IPS DF 6.9 (cell line): ENCODE data around the gene RCSD1.

Experiments
- DNase-seq: peaks from one replicate; pipeline ENCODE4 v3.0.0-alpha.2; 2013; ENCODE audit warnings: low read depth, low spot score
- H3K27ac ChIP-seq: one replicate; pipeline ENCODE4 v1.5.1; 2013; ENCODE audit warnings: low read length, control low read depth
- H3K27me3 ChIP-seq: 2 replicates; pipeline ENCODE4 v1.6.1; 2013; ENCODE audit warnings: mild to moderate bottlenecking, low read length; ENCODE audit not compliant: control insufficient read depth, insufficient read depth
- H3K36me3 ChIP-seq: 2 replicates; pipeline ENCODE4 v1.6.1; 2013; ENCODE audit warnings: low read length; ENCODE audit not compliant: control insufficient read depth, insufficient read depth
- H3K4me1 ChIP-seq: 2 replicates; pipeline ENCODE4 v1.6.1; 2013; ENCODE audit warnings: low read length; ENCODE audit not compliant: control insufficient read depth, insufficient read depth
- H3K4me3 ChIP-seq: 2 replicates; pipeline ENCODE4 v1.5.1; 2013; ENCODE audit warnings: mild to moderate bottlenecking, low read length
- H3K9me3 ChIP-seq: 2 replicates; pipeline ENCODE4 v1.6.1; 2013; ENCODE audit warnings: low read length, inconsistent platforms; ENCODE audit not compliant: control insufficient read depth, insufficient read depth
- WGBS: extraction: QIAGEN DNeasy Blood & Tissue Kit; methylation state at CpG from one replicate; pipeline ENCODE4 v1.1.7; 2013; ENCODE audit warnings: mixed read lengths, missing lambda C conversion rate; ENCODE audit not compliant: insufficient read length, insufficient coverage; 5-methylcytosine and 5-hydroxymethylcytosine counted together

Gene RCSD1

GRCh38 chr1:167628741-167629515 is 1.1 kb upstream of the RCSD1 start:
- Histone ChIP-seq H3K4me3 (no peak overlapping the region), H3K27me3 (peaks cover 23% of the 10 kb centered on the region)

GRCh38 chr1:167630568-167631385 is 745 bp downstream of the RCSD1 start:
- WGBS, result no CpG with 5 or more reads among the region's 16 CpGs
- peak overlapping the region; percentile 60; the same call in 1 of the 2 replicates for H3K4me3 ChIP-seq
- H3K27me3 ChIP-seq, result peaks cover 29% of the 10 kb centered on the region
- H3K9me3 ChIP-seq, result no peaks in the 10 kb centered on the region
- H3K4me1 ChIP-seq, result peaks cover 3% of the 10 kb centered on the region
- DNase-seq, result no peak
- no peak overlapping the region for H3K27ac ChIP-seq
- no peaks in the 10 kb centered on the region; the same call in 1 of the 2 replicates for H3K36me3 ChIP-seq

More at GRCh38 chr1:167628741-167629515, 1.1 kb upstream of the RCSD1 start:
- no peak overlapping the region for H3K27ac ChIP-seq
- no peaks in the 10 kb centered on the region for H3K9me3 ChIP-seq
- H3K36me3 ChIP-seq, result no peaks in the 10 kb centered on the region
- no peaks in the 10 kb centered on the region; the same call in 1 of the 2 replicates for H3K4me1 ChIP-seq
- no peak for DNase-seq
- no CpG with 5 or more reads among the region's 12 CpGs for WGBS

DNA sequence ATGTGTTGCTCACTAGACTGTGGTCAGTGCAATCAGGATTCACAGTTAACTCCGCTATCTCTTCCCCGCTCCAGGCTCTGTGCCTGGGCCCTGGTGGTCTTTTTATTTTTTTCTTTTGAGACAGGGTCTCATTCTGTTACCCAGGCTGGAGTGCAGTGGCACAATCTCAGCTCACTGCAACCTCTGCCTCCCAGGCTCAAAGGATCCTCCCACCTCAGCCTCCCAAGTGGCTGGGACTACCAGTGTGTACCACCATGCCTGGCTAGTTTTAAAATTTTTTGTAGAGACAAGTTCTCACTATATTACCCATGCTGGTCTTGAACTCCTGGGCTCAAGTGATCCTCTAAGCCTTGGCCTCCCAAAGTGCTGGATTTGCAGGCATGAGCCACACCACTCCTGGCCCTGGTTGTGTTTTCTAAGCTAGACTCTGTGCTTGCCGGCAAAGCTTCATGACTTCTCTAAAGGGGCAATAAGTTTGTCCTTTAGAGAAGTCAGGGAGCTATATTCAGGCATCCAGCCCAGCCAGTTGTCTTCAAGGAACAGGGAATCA is 1.4 kb downstream of the RCSD1 start:
- no peak overlapping the region for H3K4me3 ChIP-seq
- H3K9me3 ChIP-seq, result no peaks in the 10 kb centered on the region
- WGBS, result no CpG with 5 or more reads among the region's 3 CpGs
- no peaks in the 10 kb centered on the region; the same call in 1 of the 2 replicates for H3K36me3 ChIP-seq
- peaks cover 3% of the 10 kb centered on the region for H3K4me1 ChIP-seq
- H3K27me3 ChIP-seq, result peaks cover 30% of the 10 kb centered on the region
- DNase-seq, result no peak
- H3K27ac ChIP-seq, result no peak overlapping the region

GRCh38 chr1:167631936-167632614 is 2.0 kb downstream of the RCSD1 start:
- Histone ChIP-seq H3K27ac (no peak overlapping the region), H3K4me1 (peaks cover 3% of the 10 kb centered on the region), H3K27me3 (peaks cover 30% of the 10 kb centered on the region), H3K4me3 (no peak overlapping the region), H3K36me3 (no peaks in the 10 kb centered on the region; the same call in 1 of the 2 replicates), H3K9me3 (no peaks in the 10 kb centered on the region)
- DNase-seq, result no peak
- WGBS, result no CpG with 5 or more reads among the region's 4 CpGs

DNA sequence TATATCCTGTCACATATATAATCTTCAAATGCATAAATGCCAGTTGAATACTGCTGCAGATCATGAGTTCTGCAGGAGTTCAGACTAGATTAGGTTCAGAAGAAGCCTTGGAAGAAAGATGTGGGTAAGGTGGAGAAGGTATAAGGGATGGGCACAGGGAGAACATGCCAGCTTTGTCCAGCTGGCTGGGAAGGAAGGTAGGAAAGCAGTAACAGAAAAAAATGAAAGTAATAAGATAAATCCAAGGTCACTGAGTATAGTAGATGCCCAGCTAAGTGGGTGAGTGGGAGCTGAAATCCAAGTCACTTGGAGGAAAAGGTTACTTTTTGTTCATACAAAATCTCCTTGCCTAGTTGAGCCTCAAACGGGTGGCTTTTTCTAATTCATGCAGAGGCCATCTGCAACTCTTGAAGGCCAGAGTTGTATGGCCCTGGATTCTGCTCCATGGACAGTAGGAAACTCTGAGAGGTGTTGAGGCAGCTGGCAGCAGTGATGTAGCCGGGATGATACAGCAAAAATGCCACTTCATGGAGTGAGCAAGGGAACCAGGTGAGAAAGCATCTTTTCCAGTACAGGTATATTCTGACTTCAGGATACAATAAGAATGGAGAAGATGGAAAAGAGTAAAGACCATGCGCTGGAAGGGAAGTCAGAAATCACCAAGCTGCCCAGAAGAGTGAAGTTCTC is 3.4 kb downstream of the RCSD1 start:
- peaks cover 30% of the 10 kb centered on the region for H3K27me3 ChIP-seq
- DNase-seq, result no peak
- H3K9me3 ChIP-seq, result no peaks in the 10 kb centered on the region
- H3K36me3 ChIP-seq, result no peaks in the 10 kb centered on the region; the same call in 1 of the 2 replicates
- H3K4me1 ChIP-seq, result peaks cover 3% of the 10 kb centered on the region
- no peak overlapping the region for H3K27ac ChIP-seq
- WGBS, result no CpG with 5 or more reads among the region's 3 CpGs
- no peak overlapping the region for H3K4me3 ChIP-seq

GRCh38 chr1:167634435-167634834 is 4.4 kb downstream of the RCSD1 start:
- WGBS, result no CpG with 5 or more reads among the region's 2 CpGs
- no peak overlapping the region for H3K4me3 ChIP-seq
- peaks cover 3% of the 10 kb centered on the region for H3K4me1 ChIP-seq
- peaks cover 23% of the 10 kb centered on the region for H3K27me3 ChIP-seq
- no peak overlapping the region for H3K27ac ChIP-seq
- no peaks in the 10 kb centered on the region for H3K9me3 ChIP-seq
- DNase-seq, result no peak
- no peaks in the 10 kb centered on the region; the same call in 1 of the 2 replicates for H3K36me3 ChIP-seq

DNA sequence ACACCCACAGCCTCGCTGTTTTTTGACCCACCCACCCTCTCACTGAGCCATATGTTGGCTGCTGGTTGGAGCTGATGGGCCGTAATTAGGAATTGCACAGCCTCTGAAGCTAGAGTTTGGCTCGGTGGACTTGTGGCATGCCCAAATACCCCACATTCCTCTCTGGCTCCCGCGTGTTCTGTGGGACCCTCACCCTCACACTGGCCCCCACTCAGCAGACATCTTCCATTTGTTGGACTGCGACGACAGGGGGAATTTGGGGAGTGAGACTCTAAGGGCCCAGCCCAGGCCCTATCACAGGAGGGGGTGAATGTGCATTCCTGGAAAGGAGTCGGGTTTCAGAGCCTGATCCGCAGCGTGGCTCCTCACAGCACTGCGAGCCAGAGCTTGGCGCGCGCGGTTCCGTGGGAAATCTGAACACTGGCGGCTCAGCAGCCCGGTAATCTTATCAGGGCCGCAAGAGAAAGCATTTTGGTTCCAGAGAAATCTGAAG is 5.2 kb downstream of the RCSD1 start:
- peak; percentile 29 for DNase-seq
- Histone ChIP-seq H3K9me3 (no peaks in the 10 kb centered on the region), H3K36me3 (no peaks in the 10 kb centered on the region; the same call in 1 of the 2 replicates), H3K27ac (no peak overlapping the region), H3K4me3 (no peak overlapping the region), H3K27me3 (peaks cover 18% of the 10 kb centered on the region), H3K4me1 (peaks cover 3% of the 10 kb centered on the region)
- WGBS, result no CpG with 5 or more reads among the region's 19 CpGs

- WGBS, result no CpG with 5 or more reads among the region's 3 CpGs
- H3K4me3 ChIP-seq, result no peak overlapping the region
- peaks cover 3% of the 10 kb centered on the region for H3K4me1 ChIP-seq
- no peaks in the 10 kb centered on the region for H3K9me3 ChIP-seq
- DNase-seq, result no peak
- H3K36me3 ChIP-seq, result no peaks in the 10 kb centered on the region; the same call in 1 of the 2 replicates
- peaks cover 11% of the 10 kb centered on the region for H3K27me3 ChIP-seq
- H3K27ac ChIP-seq, result no peak overlapping the region
These were observed 5.9 kb downstream of the RCSD1 start for GRCh38 chr1:167635941-167636340.

- no peaks in the 10 kb centered on the region for H3K9me3 ChIP-seq
- peaks cover 7% of the 10 kb centered on the region for H3K27me3 ChIP-seq
- WGBS, result no CpG with 5 or more reads among the region's 5 CpGs
- DNase-seq, result no peak
- H3K36me3 ChIP-seq, result no peaks in the 10 kb centered on the region; the same call in 1 of the 2 replicates
- H3K4me3 ChIP-seq, result no peak overlapping the region
- peaks cover 3% of the 10 kb centered on the region; the same call in 1 of the 2 replicates for H3K4me1 ChIP-seq
- no peak overlapping the region for H3K27ac ChIP-seq
These were observed 8.0 kb downstream of the RCSD1 start for GRCh38 chr1:167638064-167638463.
